Gastrocnemius medialis (tissue), 4 donors: ENCODE measurements around the gene OR10J5.

Experiments used
- POLR2A ChIP-seq, 2 donors: fragments of 450-650 bp; IDR thresholded peaks; one replicate each; pipeline ENCODE4 v1.6.1; 2017; ENCODE audit warnings: antibody characterized with exemption in 2 of 2, mild to moderate bottlenecking in 2 of 2, moderate library complexity in 2 of 2
- TF ChIP-seq, protein P1 (sequence below), 5 experiments: fragments of 450-650 bp in 3 of 5; fragments of 200-600 bp in 2 of 5; sonication (generic) in 2 of 5; IDR thresholded peaks in 4 of 5; conservative IDR thresholded peaks in 1 of 5; 1 replicate in 4 of 5; 2 replicates in 1 of 5; pipeline ENCODE4 v1.5.1; 2016 to 2019; ENCODE audit warnings: antibody characterized with exemption in 5 of 5, mild to moderate bottlenecking in 3 of 5, moderate library complexity in 3 of 5

DNA sequence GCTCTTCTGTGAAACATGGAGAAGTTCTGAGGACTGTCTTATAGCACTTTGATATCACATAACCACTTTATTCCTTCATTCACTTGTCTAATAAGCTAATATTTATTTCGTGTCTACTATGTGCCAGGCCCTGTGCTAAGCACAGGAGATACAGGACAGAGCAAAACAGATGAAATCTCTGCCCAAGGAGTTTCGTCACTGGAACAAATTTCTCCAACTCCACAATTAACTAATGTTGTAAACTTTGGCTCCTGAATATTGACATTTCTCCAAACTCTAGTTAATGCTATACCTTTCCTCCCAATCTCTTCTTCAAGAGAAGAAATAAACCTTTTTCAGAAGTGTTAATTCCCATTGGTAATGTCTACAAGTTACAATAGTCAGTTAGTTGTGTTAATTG lies 24.8 kb upstream of the OR10J5 start:
- TF ChIP-seq, protein P1, sequence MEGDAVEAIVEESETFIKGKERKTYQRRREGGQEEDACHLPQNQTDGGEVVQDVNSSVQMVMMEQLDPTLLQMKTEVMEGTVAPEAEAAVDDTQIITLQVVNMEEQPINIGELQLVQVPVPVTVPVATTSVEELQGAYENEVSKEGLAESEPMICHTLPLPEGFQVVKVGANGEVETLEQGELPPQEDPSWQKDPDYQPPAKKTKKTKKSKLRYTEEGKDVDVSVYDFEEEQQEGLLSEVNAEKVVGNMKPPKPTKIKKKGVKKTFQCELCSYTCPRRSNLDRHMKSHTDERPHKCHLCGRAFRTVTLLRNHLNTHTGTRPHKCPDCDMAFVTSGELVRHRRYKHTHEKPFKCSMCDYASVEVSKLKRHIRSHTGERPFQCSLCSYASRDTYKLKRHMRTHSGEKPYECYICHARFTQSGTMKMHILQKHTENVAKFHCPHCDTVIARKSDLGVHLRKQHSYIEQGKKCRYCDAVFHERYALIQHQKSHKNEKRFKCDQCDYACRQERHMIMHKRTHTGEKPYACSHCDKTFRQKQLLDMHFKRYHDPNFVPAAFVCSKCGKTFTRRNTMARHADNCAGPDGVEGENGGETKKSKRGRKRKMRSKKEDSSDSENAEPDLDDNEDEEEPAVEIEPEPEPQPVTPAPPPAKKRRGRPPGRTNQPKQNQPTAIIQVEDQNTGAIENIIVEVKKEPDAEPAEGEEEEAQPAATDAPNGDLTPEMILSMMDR (IDR thresholded peaks at IDR 0.05 in 4 of 5, conservative IDR thresholded peaks at IDR 0.05 in 1 of 5) = no peak
- no peak for TF ChIP-seq POLR2A (IDR thresholded peaks at IDR 0.05)
